OCI-LY3 (cell line): ENCODE measurements around the gene PSMC6.
A peak's percentile ranks its signal among the peaks of the same experiment; 100 is the strongest.

Experiments used
- H2AFZ ChIP-seq: fragments of 200-600, 300-600 bp; shearing (Covaris generic); 2 replicates; pipeline ENCODE4 v1.6.0; 2014; ENCODE audit warnings: antibody characterized with exemption, low read depth, low read length
- H3K27ac ChIP-seq: fragments of 200-600, 300-600 bp; sonication (generic); 2 replicates; pipeline ENCODE4 v1.5.1; 2014; ENCODE audit warnings: mild to moderate bottlenecking, low read length, moderate library complexity, mixed read lengths
- H3K27me3 ChIP-seq: fragments of 200-600, 300-600 bp; sonication (generic); 2 replicates; pipeline ENCODE4 v1.6.1; 2014; ENCODE audit warnings: low read depth, low read length, mixed read lengths
- H3K36me3 ChIP-seq: fragments of 200-600, 300-600 bp; sonication (generic); replicated peaks from 2 replicates; pipeline ENCODE3; 2014; ENCODE audit warnings: low read depth, low read length, mixed read lengths
- H3K4me1 ChIP-seq: fragments of 300-600, 200-600 bp; sonication (generic); 2 replicates; pipeline ENCODE4 v1.6.1; 2014; ENCODE audit warnings: low read length, mixed read lengths
- H3K4me2 ChIP-seq: fragments of 200-600, 300-600 bp; sonication (generic); 2 replicates; pipeline ENCODE4 v1.6.1; 2014; ENCODE audit warnings: low read length, mixed read lengths
- H3K4me3 ChIP-seq: fragments of 300-600, 200-600 bp; sonication (generic); 2 replicates; pipeline ENCODE4 v1.5.1; 2014; ENCODE audit warnings: antibody characterized with exemption, mild to moderate bottlenecking, low read length, moderate library complexity
- H3K79me2 ChIP-seq: fragments of 300-600, 200-600 bp; shearing (Covaris generic); 2 replicates; pipeline ENCODE4 v1.6.1; 2014; ENCODE audit warnings: mild to moderate bottlenecking, low read length, mixed read lengths
- H3K9ac ChIP-seq: fragments of 300-600, 200-600 bp; shearing (Covaris generic); 2 replicates; pipeline ENCODE4 v1.6.0; 2014; ENCODE audit warnings: mild to moderate bottlenecking, low read length, moderate library complexity
- H3K9me3 ChIP-seq: fragments of 200-600, 300-600 bp; shearing (Covaris generic); 2 replicates; pipeline ENCODE4 v1.6.1; 2014; ENCODE audit warnings: low read length, mixed read lengths; ENCODE audit not compliant: insufficient read depth
- H4K20me1 ChIP-seq: fragments of 200-600, 300-600 bp; sonication (generic); 2 replicates; pipeline ENCODE4 v1.6.1; 2016; ENCODE audit warnings: low read length, mixed read lengths; ENCODE audit not compliant: insufficient read depth
- EZH2phosphoT487 ChIP-seq: fragments of 200-600 bp; shearing (Covaris generic); IDR thresholded peaks from 2 replicates; pipeline ENCODE4 v1.6.1; 2018; ENCODE audit warnings: antibody characterized with exemption, mixed run types, low read depth
- TF ChIP-seq, protein P1 (sequence below): fragments of 200-600, 300-600 bp; sonication (generic); IDR thresholded peaks from 2 replicates; pipeline ENCODE4 v1.5.1; 2014; ENCODE audit warnings: antibody characterized with exemption, low read length, low read depth

The PSMC6 gene

DNA sequence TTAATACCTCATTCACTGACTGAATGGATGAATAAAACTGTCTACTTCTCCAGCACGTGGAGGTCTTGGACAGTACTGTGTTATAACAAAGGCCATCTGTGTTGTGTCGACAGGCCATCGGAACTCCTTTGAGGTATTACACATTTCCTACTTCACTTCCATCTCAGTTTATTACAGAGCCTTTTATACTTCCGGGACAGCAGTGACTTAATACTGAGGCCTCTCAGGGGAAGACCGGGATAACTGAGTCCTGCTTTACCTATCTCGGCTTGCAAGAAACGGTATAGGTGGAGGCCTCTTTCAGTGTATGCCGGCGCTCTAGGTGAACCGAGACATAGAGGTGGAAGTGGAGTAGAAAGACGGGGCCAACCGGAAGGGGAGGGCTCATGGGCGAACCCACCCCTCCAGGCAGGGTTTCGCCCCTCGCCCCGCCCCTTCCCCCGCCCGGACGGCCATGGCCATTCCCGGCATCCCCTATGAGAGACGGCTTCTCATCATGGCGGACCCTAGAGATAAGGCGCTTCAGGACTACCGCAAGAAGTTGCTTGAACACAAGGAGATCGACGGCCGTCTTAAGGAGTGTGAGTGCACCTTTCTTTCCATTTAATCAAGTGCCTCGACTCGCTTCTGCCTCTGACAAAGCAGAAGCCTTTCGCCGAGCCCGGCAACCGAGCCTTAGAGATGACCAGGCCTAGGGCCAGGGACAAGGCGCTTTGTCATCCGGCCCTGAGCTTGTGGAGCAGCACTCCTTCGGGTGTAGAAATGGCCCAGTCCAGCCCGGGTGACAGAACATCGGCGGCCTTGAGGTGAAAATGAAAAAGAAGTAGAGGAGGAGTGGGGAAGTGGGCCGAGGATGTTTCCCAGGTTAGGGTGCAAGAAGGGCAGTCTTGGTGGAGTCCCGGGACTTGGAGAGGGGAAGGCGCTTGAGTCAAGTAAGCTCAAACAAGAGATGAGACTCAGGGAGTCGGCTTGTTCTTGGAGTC, at the start of gene PSMC6:
TSS of gene PSMC6 (plus strand) at position 477 of the 983 bp plus-strand sequence. CDS start at position 497, 20 bp downstream.
- no peaks in the 10 kb centered on the region for H3K27me3 ChIP-seq
- peak within 1 kb of the TSS; percentile 75 for H2AFZ ChIP-seq
- peak within 1 kb of the TSS; percentile 67 for H3K27ac ChIP-seq
- H3K9ac ChIP-seq = peak within 1 kb of the TSS; percentile 94
- H3K36me3 ChIP-seq = peaks cover 33% of the 10 kb centered on the region
- peaks cover 40% of the 10 kb centered on the region for H3K79me2 ChIP-seq
- TF ChIP-seq EZH2phosphoT487 = no peak
- TF ChIP-seq, protein P1, sequence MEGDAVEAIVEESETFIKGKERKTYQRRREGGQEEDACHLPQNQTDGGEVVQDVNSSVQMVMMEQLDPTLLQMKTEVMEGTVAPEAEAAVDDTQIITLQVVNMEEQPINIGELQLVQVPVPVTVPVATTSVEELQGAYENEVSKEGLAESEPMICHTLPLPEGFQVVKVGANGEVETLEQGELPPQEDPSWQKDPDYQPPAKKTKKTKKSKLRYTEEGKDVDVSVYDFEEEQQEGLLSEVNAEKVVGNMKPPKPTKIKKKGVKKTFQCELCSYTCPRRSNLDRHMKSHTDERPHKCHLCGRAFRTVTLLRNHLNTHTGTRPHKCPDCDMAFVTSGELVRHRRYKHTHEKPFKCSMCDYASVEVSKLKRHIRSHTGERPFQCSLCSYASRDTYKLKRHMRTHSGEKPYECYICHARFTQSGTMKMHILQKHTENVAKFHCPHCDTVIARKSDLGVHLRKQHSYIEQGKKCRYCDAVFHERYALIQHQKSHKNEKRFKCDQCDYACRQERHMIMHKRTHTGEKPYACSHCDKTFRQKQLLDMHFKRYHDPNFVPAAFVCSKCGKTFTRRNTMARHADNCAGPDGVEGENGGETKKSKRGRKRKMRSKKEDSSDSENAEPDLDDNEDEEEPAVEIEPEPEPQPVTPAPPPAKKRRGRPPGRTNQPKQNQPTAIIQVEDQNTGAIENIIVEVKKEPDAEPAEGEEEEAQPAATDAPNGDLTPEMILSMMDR = no peak
- peak within 1 kb of the TSS; percentile 91 for H3K4me2 ChIP-seq
- peaks cover 15% of the 10 kb centered on the region for H3K4me1 ChIP-seq
- H3K4me3 ChIP-seq = peak within 1 kb of the TSS; percentile 96
- H4K20me1 ChIP-seq = peaks cover 4% of the 10 kb centered on the region; the same call in 1 of the 2 replicates
- H3K9me3 ChIP-seq = no peaks in the 10 kb centered on the region

DNA sequence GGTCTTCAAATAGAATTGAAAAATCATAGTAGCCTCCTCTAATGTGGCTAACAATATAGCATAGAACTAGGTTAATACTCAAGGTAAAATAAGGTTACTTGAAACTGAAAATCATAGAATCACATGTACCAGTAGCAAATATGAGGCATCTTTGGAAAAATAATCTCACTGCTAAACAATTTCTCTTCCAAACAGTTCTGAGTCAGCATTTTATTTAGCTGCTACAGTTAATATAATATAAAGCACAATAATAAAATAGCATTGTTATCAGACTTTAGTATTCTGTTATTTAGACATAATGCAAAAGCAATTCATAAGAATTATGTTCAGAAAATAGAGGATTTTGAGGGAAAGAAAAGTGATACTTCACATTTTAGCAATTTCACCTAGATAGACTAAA, 46.7 kb upstream of the PSMC6 start:
- no peak overlapping the region for H3K27ac ChIP-seq
- no peaks in the 10 kb centered on the region for H3K9me3 ChIP-seq
- no peak overlapping the region for H3K9ac ChIP-seq
- no peak overlapping the region for H3K4me2 ChIP-seq
- H3K79me2 ChIP-seq = no peaks in the 10 kb centered on the region
- TF ChIP-seq, protein P1 = no peak
- TF ChIP-seq EZH2phosphoT487 = no peak
- no peak overlapping the region for H3K4me3 ChIP-seq
- no peak overlapping the region for H2AFZ ChIP-seq
- no peaks in the 10 kb centered on the region for H3K4me1 ChIP-seq
- peaks cover 35% of the 10 kb centered on the region for H3K36me3 ChIP-seq
- no peaks in the 10 kb centered on the region for H3K27me3 ChIP-seq
- H4K20me1 ChIP-seq = no peaks in the 10 kb centered on the region

DNA sequence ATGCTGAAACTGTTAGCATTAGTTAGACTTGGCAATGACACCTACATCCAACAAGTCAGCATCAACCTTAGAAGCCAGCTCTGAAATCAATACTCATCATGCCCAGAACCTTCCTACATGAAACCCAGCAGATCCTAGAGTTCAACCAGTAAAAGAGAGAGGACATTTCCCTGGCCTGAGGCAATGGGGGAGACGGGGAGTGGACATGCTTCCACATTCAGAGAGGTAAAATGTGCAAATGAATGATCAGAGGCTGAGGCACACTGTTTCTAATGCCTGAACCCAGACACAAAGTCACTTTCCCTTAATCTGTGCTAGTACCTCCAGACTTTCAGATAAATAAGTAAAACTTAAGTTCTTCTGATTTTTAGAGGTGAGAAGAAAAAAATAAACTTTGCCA, 46.2 kb upstream of the PSMC6 start:
- no peaks in the 10 kb centered on the region for H3K79me2 ChIP-seq
- TF ChIP-seq, protein P1 = no peak
- TF ChIP-seq EZH2phosphoT487 = no peak
- H3K27me3 ChIP-seq = no peaks in the 10 kb centered on the region
- H4K20me1 ChIP-seq = no peaks in the 10 kb centered on the region
- H3K36me3 ChIP-seq = peaks cover 37% of the 10 kb centered on the region
- no peaks in the 10 kb centered on the region for H3K9me3 ChIP-seq
- H3K4me3 ChIP-seq = no peak overlapping the region
- no peak overlapping the region for H3K27ac ChIP-seq
- H3K4me2 ChIP-seq = no peak overlapping the region
- no peaks in the 10 kb centered on the region for H3K4me1 ChIP-seq
- H2AFZ ChIP-seq = no peak overlapping the region
- H3K9ac ChIP-seq = no peak overlapping the region

DNA sequence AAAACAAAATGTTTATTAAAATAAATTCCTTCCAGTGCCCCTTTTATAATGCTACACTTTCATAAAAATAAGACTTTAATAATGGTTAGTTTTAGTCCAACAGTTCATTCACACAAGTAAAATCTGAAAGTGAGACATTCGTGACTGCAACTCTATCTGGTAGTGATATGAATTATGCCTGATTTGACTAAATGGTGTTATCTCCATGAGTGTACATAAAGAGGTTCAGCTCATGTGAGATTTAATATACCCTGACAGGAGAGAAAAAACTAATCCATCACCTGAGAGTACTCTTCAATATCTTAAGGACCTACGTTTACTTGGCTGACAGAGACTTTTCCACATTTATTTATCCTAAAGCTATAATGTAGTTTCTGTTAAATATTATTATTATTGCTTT, 45.7 kb upstream of the PSMC6 start:
- no peak overlapping the region for H2AFZ ChIP-seq
- H3K9me3 ChIP-seq = no peaks in the 10 kb centered on the region
- no peaks in the 10 kb centered on the region for H4K20me1 ChIP-seq
- H3K27ac ChIP-seq = no peak overlapping the region
- no peak for TF ChIP-seq EZH2phosphoT487
- no peak overlapping the region for H3K4me2 ChIP-seq
- peaks cover 41% of the 10 kb centered on the region for H3K36me3 ChIP-seq
- no peak overlapping the region for H3K9ac ChIP-seq
- no peaks in the 10 kb centered on the region for H3K27me3 ChIP-seq
- H3K4me1 ChIP-seq = no peaks in the 10 kb centered on the region
- H3K79me2 ChIP-seq = no peaks in the 10 kb centered on the region
- H3K4me3 ChIP-seq = no peak overlapping the region
